ENCODE measurements around the gene RABEP1. TPM values are rescaled to one million over a fixed set of nuclear protein-coding genes. Genes with fewer than 3 reads are reported as not detected.
A peak's percentile ranks its signal among the peaks of the same experiment; 100 is the strongest.

Gene RABEP1
- polyA plus RNA-seq, 1 of the 3 experiments (the other 2 are of a cell fraction): 9.7 TPM

- Histone ChIP-seq H2AFZ (ENCODE audit: low read depth) (no peak overlapping the region), H3K9me2 (no peaks in the 10 kb centered on the region), H3F3A (replicated peaks; ENCODE audit: insufficient read depth) (peaks cover 7% of the 10 kb centered on the region), H3K27ac (ENCODE audit: low read depth in 2 of 2, low read length in 1 of 2) (no peak overlapping the region), H3K9ac (no peak overlapping the region), H3K4me3 (ENCODE audit: low read depth in 2 of 2, low read length in 1 of 2) (no peak overlapping the region), H3K36me3 (replicated peaks in 1 of 2; ENCODE audit: control insufficient read depth in 1 of 2, insufficient read depth in 2 of 2, low read length in 1 of 2) (peaks cover 10 to 32% of the 10 kb centered on the region in 2 experiments), H4K20me1 (ENCODE audit: insufficient read depth) (no peaks in the 10 kb centered on the region), H3K4me2 (peak overlapping the region; percentile 27; the same call in 1 of the 2 replicates), H3K79me2 (ENCODE audit: insufficient read depth) (peaks cover 30% of the 10 kb centered on the region), H3K27me3 (ENCODE audit: insufficient read depth) (no peaks in the 10 kb centered on the region), H3K9me3 (no peaks in the 10 kb centered on the region), H3K4me1 (ENCODE audit: control insufficient read depth in 1 of 2, insufficient read depth in 2 of 2, low read depth in 1 of 2, low read length in 1 of 2) (peaks cover 0 to 11% of the 10 kb centered on the region in 2 experiments; a peak in 1 of 4 replicates)
- no peak for DNase-seq
- ChIA-PET POLR2A (no interaction called here), CTCF (no interaction called here)
- 62% methylated on average over 2 of the region's 2 CpGs for WGBS (ENCODE audit: low lambda C conversion rate)
- TF ChIP-seq, protein P1, sequence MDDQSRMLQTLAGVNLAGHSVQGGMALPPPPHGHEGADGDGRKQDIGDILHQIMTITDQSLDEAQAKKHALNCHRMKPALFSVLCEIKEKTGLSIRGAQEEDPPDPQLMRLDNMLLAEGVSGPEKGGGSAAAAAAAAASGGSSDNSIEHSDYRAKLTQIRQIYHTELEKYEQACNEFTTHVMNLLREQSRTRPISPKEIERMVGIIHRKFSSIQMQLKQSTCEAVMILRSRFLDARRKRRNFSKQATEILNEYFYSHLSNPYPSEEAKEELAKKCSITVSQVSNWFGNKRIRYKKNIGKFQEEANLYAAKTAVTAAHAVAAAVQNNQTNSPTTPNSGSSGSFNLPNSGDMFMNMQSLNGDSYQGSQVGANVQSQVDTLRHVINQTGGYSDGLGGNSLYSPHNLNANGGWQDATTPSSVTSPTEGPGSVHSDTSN (IDR thresholded peaks at IDR 0.05): no peak
- TF ChIP-seq NFIC (IDR thresholded peaks at IDR 0.05; ENCODE audit: borderline replicate concordance): no peak
- TF ChIP-seq FOXM1 (IDR thresholded peaks at IDR 0.05; ENCODE audit: low read depth): no peak
- TF ChIP-seq GATA2 (CRISPR knock-in tag; IDR thresholded peaks at IDR 0.05): no peak
- no peak for TF ChIP-seq MEF2A (IDR thresholded peaks at IDR 0.05; ENCODE audit: borderline replicate concordance, low read depth)
- TF ChIP-seq USF2 (IDR thresholded peaks at IDR 0.05; ENCODE audit: borderline replicate concordance, low read depth, low read length): no peak
- TF ChIP-seq ZBTB33 (IDR thresholded peaks at IDR 0.05; ENCODE audit: borderline replicate concordance, low read depth): no peak
- TF ChIP-seq SMC3 (IDR thresholded peaks at IDR 0.05; ENCODE audit: low read depth, low read length): no peak
Measured at GRCh38 chr17:5329784-5330557, 47.9 kb downstream of the RABEP1 start.

DNA sequence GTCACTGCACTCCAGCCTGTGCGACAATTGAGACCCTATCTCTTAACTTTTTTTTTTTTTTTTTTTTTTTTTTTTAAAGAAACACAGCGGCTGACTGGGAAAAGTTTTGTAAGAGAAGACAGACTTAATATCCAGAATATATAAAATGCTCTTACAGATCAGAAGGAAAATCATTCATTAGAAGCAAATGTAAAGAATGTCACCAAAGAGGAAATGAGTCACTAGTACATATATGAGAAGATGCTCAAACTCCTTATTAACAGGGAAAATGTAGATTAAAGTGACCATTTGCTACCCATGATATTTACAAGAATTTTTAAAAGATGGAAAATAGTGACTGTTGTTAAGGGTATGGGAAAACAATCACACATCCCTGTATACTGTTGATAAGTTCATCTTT lies 48.9 kb downstream of the RABEP1 start:
- 90% methylated on average over 2 of the region's 2 CpGs for WGBS (ENCODE audit: low lambda C conversion rate)
- Histone ChIP-seq H4K20me1 (ENCODE audit: insufficient read depth) (no peaks in the 10 kb centered on the region), H3K36me3 (replicated peaks in 1 of 2; ENCODE audit: control insufficient read depth in 1 of 2, insufficient read depth in 2 of 2, low read length in 1 of 2) (peaks cover 17 to 28% of the 10 kb centered on the region in 2 experiments), H3K79me2 (ENCODE audit: insufficient read depth) (peaks cover 25% of the 10 kb centered on the region), H3K9me2 (no peaks in the 10 kb centered on the region), H3K9ac (no peak overlapping the region), H3K4me2 (no peak overlapping the region; the same call in 1 of the 2 replicates), H3K4me1 (ENCODE audit: control insufficient read depth in 1 of 2, insufficient read depth in 2 of 2, low read depth in 1 of 2, low read length in 1 of 2) (peaks cover 0 to 11% of the 10 kb centered on the region in 2 experiments; a peak in 1 of 4 replicates), H3F3A (replicated peaks; ENCODE audit: insufficient read depth) (peaks cover 7% of the 10 kb centered on the region), H3K27me3 (ENCODE audit: insufficient read depth) (no peaks in the 10 kb centered on the region), H2AFZ (ENCODE audit: low read depth) (no peak overlapping the region), H3K9me3 (no peaks in the 10 kb centered on the region), H3K27ac (ENCODE audit: low read depth in 2 of 2, low read length in 1 of 2) (0 out of 4 replicates have a peak overlapping the region, but pooled peaks of 1 of the 2 experiments have one; percentile 3), H3K4me3 (ENCODE audit: low read depth in 2 of 2, low read length in 1 of 2) (no peak overlapping the region)
- DNase-seq: no peak
- ChIA-PET CTCF (no interaction called here), POLR2A (no interaction called here)
- TF ChIP-seq RAD21 (IDR thresholded peaks at IDR 0.05; ENCODE audit: low read length) (no peak), MAX (IDR thresholded peaks at IDR 0.05; ENCODE audit: low read depth) (no peak), NFIC (IDR thresholded peaks at IDR 0.05; ENCODE audit: borderline replicate concordance) (no peak), CHD2 (IDR thresholded peaks at IDR 0.05; ENCODE audit: low read length, partially characterized antibody) (no peak), YY1 (IDR thresholded peaks at IDR 0.05; ENCODE audit: low read depth) (no peak), RCOR1 (IDR thresholded peaks at IDR 0.05; ENCODE audit: low read length) (no peak)
- TF ChIP-seq, protein P1 (IDR thresholded peaks at IDR 0.05): no peak
- TF ChIP-seq, protein P2, sequence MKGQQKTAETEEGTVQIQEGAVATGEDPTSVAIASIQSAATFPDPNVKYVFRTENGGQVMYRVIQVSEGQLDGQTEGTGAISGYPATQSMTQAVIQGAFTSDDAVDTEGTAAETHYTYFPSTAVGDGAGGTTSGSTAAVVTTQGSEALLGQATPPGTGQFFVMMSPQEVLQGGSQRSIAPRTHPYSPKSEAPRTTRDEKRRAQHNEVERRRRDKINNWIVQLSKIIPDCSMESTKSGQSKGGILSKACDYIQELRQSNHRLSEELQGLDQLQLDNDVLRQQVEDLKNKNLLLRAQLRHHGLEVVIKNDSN (IDR thresholded peaks at IDR 0.05; ENCODE audit: borderline replicate concordance, low read depth): no peak
